IPS DF 4.7 (cell line): ENCODE measurements around the gene NGDN.
A peak's percentile ranks its signal among the peaks of the same experiment; 100 is the strongest.
"Not testable (repeated sequence)": the region's sequence is repeated elsewhere in the genome, so short reads cannot be mapped to it uniquely, and the experiment has no call there.

Source experiments
- DNase-seq: peaks from one replicate; pipeline ENCODE4 v3.0.0-alpha.2; 2013; ENCODE audit warnings: low spot score; ENCODE audit errors: extremely low read depth

Gene NGDN, protein sequence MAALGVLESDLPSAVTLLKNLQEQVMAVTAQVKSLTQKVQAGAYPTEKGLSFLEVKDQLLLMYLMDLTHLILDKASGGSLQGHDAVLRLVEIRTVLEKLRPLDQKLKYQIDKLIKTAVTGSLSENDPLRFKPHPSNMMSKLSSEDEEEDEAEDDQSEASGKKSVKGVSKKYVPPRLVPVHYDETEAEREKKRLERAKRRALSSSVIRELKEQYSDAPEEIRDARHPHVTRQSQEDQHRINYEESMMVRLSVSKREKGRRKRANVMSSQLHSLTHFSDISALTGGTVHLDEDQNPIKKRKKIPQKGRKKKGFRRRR

DNA sequence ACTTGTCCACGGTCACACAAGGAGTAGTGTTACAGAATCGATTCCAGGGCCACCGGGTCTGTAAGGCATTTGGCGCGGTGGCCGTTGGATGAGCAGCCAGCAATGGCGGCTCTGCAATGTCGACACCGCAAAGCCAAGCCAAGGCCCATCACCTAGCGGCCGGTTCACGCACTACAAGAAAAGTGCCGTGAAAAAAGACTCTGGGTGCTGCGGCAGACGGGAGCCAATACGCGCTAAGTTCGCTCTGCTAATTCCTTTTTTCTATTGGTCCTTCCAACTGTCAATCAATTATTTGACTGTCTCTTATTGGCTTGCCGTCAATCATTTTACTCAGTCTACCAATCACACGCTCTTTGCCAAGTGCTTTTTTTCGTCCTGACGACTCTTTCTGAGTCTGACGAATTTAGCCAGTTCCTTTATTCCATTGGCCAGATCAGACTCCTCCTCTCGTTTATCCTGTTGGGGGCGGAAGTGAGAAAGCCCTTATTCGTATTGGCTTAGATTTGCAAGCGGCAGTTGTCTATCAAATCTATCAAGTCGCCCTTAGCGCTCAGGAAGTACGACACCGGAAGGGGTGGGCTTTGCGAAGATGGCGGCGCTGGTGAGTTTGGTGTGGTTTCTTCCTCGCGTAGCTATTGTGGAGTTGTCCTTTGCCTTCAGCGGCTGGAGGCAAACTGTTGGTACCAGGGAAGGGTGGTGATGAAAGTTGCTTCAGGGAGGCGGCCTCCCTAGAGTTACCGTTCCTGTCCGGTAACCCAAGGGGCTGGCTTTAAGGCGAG is at the start of gene NGDN:
Gene NGDN (plus strand): TSS at position 577 of the 779 bp plus-strand sequence. CDS start 13 bp downstream, at position 590.
- peak; percentile 100 for DNase-seq

DNA sequence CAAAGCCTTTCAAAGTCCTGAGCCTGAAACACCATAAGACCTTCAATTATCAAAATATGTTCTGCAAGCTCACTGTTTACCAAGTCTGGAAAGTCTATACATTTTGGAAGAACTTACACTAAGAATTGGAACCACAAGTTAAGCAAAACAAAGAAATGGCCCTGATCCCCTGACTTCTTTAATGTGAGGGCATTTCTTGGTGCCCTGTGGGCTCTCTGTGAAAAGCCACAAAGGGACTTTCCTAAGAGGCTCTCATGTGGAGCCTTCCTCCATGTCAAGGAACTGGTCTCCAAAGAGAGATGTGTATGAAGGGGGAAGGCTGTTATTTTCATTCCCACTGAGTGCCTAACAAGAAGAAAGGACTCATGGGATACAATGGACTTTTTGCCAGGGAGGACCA is 47.9 kb upstream of the NGDN start:
- no peak for DNase-seq

DNA sequence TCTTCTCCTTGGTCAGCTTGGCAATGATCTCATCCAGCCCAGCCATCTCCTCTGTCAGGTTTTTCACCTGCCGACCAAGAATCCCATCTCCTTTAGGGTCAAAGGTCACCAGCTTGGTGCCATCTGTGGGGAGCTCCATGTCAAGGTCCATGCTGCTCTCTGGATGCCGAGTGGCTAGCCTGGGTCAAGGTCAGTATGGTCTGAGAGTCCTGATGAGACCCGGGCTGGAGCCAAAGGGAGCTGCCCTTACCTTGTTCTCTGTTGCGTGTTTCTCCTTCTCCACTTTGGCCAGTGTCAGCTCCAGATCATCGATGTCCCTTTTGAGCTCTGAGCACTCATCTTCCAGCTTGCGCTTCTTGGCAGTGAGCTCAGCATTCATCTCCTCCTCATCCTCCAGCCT is 45.8 kb upstream of the NGDN start:
- DNase-seq, result no peak

DNA sequence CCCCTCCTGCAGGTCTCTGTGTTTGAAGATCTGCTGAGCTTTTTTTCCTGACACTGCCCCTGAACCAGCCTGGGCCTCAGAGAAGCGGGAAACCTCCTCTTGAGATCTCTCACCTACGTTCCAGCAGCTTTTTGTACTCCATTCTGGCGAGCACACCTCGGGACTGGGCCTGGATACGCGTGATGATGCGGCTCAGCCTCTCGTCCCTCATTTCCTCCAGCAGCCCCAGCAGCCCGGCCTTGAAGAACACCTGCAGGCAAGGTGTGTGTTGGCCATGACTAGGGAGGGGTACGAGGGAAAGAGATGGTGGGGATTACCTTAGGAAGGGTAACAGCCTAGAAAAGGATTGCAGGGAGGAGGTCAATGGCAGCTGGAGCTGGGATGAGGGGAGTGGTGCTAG is 44.3 kb upstream of the NGDN start:
- DNase-seq, result no peak

DNA sequence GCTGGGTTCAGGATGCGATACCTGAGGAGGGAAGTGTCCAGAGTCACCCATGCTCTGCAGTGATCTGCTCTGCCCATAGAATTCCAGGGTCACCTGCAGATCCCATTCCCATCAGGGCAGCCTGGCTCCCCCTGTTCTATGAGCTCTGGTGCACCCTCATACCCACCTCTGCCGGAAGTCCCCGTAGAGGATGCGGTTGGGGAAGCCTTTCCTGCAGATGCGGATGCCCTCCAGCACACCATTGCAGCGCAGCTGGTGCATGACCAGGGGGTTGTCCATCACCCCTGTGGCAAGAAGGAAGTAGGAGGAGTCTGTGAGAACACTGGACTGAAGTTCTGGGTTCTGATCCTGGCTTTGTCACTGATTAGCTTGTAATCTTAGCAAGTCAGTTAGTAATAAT is 43.7 kb upstream of the NGDN start:
- DNase-seq, result not testable (repeated sequence)

DNA sequence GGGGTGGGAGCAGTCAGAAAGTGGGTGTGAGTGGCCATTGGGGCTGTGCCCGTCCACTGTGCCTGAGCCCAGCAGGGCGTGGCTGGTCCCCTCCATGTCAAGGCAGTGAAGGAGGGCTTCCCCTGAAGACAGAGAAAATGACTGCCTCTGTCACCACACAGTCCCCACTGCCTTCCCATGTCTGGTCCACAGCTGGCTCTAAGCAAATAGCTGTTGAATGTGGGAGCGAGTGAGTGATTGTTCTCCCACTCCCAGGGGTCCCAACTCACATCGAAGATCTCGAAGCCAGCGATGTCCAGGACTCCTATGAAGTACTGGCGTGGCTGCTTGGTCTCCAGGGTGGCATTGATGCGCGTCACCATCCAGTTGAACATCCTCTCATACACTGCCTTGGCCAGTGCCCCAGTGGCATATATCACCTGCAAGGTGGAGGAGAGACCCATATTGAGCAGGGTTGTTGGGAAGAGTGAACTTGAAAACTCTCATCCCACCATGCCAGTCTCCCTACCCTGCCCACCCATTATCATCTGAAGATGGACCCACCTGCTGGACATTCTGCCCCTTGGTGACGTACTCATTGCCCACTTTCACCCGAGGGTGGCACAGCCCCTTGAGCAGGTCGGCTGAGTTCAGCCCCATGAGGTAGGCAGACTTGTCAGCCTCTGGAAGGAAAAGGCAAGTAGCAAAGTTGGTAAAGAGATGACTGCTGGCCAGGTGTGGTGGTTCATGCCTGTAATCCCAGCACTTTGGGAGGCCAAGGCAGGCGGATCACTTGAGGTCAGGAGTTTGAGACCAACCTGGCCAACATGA is 40.6 kb upstream of the NGDN start:
- DNase-seq, result no peak

DNA sequence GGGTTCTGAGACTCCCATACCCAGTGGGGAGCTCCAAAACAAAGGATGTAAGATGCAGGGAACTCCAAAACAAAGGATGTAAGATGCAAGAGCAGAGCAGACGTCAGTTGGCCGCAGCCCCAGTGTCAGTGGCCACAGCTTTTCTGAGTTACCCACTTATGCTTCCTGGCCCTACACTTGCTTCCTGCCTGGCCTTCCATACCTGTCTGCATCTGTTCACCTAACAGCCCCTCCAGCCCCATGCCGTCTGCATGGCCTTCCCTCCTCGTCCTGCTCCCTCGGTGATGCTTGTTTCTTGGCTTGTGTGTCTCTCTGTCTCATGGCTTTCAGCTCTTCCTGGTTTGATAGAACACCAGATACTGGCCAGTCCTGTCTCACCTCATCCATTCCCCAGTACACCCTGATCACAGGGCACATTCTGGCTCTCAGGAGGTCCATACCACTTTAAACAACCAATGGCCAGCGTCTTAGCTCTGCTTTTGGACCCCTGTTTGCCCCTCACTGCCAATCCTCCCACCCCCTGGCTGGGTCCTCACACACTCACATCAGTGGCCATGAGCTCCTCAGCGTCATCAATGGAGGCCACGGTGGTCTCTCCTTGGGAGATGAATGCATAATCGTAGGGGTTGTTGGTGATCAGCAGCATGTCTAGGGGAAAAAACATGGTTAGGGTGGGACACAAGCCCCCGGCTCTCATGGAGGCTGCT is 39.3 kb upstream of the NGDN start:
- no peak for DNase-seq

DNA sequence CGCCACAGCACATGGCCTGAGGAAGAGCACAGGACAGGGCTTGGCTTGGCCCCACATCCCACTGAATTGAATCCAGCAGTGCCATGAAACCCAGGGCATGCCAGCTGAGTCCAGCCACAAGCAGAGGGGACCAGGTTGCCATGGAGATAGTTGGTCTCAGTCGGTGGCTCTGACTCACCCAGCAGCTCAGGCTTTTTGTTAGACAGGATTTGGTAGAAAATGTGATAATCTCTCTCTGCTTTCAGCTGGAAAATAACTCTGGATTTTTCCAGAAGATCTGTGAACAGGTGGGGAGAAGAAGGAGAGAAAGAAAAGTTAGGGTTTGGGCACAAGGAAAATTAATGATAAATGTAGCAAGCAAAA is 38.8 kb upstream of the NGDN start:
- DNase-seq, result no peak

DNA sequence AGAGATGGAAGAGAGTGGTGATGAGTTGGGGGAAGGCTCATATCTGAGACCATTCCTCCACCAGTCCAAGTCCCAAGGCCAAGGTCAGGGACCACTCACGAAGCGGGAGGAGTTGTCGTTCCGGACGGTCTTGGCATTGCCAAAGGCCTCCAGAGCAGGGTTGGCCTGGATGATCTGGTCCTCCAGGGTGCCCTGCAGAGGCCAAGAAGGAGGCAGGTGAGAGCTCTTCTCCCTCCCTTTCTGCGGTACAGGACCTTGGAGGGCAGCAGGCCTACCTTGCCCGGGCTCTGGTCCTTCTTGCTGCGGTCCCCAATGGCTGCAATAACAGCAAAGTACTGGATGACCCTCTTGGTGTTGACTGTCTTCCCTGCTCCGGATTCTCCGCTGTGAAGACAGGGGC is 38.0 kb upstream of the NGDN start:
- no peak for DNase-seq

DNA sequence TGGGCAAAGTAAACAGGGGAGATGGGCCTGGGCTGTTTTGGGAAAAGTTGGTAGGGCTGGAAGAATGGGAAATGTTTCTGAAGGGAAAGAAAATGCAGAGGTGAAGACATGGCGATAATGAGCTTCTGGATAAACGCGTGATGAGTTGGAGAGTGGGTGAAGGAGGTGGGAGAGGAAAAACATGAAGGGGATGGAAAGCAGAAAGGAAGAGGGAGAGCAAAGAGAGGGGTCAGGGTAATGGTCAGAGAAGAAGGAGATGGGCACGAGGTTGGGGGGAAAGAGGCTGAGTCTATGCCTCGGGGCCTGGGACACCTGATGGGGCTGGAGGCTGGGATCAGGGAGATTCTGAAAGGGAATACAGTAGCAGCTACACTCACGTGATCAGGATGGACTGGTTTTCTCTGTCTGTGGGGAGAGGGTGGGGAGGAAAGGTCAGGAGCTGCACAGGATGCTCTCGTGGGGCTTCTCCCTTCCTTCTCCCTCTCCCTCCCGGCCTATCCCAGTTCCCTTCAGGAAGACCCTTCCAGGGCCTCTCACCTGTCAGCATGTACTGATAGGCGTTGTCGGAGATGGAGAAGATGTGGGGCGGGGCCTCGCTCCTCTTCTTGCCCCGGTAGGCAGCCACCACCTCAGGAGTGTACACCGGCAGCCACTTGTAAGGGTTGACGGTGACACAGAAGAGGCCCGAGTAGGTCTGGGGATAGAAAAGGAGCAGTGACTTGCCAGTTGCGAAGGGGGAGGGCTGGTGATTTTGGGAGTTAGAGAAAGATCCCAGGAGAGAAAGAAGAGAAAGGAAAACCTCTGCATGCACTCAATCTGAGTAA is 37.2 kb upstream of the NGDN start:
- DNase-seq, result no peak

DNA sequence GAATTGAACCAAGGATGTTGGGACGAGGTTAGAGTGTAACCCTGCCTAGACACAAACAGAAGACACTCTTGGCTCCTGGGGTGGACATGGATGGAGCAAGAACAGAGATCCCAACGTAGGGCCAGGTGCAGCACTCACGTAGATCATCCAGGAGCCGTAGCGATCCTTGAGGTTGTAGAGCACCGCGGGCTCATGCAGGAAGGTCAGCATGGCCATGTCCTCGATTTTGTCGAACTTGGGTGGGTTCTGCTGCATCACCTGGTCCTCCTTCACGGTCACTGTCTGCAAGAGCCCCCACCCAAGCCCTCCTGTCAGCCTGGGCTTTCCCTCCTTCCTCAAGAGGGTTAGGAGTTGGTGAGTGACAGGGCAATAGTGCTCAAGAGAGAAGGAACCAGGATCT is 36.6 kb upstream of the NGDN start:
- DNase-seq, result no peak

DNA sequence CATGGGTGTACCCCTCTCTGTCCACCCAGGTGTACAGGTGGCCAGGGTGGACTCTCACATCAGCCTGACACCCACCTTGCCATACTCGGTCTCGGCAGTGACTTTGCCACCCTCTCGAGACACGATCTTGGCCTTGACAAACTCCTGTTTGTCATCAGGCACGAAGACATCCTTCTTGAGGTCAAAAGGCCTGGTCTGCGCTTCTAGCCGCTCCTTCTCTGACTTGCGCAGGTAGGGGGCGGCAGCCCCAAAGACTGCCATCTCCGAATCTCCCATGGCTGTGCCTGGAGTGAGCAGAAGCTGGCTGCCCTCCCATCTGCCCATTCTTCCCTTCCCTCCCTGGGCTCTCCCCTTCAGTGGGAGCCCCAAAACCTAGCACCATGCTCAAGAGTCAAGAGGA is 36.0 kb upstream of the NGDN start:
- DNase-seq, result no peak

DNA sequence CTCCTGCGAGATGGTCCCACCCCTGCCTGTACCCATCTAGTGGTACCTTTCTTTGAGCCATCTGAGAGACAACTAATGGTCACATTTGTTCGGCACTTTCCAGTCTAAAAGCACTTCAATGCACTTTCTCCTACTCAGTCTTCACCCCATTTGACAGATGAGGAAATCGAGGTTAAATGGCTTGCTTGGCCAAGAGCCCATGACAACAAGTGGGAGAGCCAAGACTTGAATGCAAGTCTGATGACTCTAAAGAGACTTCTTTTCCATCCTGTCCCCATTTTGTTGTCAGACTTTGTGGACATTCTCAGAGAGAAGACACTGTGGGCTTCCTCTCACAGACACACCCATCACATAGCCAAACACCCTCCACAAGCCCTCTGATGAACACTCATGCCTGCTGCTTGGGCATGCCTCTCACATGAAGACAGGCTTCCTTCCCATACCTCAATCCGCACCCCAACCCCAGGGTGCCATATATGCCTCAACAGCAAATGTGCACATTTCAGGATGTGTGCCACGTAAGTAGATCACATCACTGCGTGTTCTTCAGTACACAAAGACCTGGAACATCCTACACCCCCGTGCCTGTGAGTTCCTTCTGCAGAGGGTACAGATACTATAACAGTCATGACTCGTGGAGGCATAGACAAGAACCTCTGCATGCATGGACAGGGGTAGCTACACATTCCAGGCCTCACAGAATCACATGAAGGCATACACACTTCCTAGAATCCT is 34.8 kb upstream of the NGDN start:
- DNase-seq, result no peak

DNA sequence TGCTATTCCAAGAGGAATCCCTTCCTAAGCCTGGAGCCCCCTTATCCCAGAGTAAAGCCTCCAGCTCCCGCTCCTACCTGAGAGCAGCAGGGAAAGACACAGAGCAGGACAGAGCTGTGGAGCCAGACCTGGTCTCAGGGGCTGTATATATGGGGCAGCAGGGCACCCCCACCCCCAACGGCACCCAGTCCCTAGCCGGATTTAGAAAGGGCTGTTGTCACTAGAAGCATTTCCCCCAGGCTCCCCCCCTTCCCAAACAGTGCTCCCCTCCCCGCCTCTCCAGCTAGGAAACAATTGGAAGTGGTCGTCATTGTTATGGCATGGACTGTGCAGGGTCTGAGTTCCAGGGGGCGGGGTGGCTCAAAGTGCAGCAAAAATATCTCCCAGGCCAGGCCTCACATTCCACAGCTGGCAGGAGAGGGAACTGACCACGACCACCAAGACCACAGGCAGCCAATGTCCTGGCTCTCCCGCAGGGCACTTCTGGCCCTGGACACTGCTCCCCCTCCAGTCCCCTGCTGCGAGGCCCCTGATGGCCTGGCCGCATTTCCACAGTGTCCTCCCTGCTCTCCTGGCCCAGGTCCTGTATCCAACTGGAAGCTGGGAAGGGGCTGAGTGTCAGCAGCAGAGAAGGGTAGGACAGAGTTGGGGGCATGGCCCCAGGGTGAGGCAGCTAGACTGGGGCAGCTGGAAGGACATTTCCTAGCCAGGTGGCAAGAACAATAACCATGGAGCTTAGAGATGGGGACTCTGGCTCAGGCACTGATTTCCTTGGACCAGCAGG is 33.8 kb upstream of the NGDN start, which contains the start of gene MYH7:
Gene MYH7 (minus strand): TSS at position 118 of the 784 bp plus-strand sequence. CDS start 1,928 bp downstream, outside the sequence.
- DNase-seq, result no peak

DNA sequence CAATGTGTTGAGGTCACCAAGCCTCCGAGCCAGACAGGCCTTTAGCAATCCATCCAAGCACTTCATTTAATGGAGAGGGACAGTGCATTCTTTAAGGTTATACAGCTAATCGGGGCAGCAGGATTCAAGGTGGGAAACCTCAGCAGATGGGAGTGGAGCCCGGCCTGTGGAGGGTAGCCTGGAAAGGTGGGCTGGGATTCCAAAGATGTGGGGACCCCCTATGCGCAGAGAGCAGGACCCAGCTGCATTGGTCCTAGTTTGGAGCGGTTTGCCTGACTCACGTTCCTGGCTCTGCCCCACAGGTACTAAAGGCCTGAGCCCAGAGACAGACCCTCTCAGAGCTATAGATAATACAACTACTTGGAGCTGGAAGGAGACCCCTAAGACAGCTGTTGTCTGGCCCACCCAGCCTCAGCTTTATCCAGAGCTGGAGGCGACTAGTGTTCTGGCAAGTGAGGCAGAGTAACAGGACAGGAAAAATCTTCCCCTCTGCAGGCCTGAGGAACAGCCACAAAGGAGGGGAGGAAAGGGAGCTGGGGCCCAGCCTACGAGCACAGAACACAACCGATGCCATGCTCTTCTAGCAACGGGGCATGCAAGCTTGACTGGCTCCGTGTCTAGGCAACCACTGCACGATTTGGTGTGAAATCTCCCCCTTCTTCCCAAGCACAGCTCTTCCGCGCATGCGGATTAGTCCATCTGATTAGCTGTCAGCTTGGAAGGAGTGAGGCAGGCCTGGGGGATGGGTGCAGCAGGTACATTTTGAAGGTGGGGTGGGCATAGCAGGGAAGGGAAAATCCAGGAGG is 33.0 kb upstream of the NGDN start:
- DNase-seq, result no peak

DNA sequence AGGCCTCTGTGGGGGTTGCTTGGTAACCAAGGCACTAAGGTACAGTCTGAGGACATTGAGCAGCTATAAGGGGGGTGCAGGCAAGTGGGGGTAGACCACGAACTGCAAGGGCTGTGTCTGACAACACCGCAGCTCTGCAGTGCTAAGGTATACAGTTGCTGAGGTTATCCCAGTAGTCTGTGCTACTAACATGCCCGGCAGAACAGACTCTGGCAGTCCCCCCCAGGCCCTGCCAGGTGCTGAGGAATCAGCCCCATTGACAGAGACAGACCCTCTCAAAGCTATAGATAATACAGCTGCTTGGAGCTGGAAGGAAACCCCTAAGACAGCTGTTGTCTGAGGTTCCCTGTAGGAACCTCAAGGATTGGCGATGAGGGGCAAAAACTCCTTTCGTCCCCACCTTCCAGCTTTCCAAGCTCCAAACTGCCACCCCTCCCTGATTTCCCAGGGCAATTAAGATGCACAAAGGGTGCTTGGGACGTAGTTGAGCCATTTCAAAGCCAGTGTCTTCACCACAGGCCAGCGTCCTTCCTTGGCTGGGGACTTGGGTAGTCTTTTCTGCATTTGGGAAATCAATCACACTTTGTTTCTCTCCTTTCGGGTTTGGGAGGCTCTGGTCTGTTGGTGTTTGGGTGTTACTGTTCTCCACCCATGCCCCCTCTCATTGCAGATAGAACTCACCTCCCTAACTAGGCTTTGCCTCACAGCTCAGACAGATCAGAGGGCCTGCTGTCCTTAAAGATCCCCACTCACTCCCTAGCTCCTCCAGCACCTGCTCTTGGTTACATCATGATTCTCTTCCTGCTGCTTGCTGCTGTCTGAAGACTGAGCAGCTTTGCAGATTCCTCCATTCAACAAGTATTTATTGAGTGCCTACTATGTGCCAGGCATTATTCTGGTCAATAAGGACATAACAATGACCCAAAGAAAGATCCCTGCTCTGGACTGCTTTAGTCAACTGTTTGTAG is 32.1 kb upstream of the NGDN start:
- no peak for DNase-seq
